ENCODE measurements around the gene PACS2. TPM values are rescaled to one million over a fixed set of nuclear protein-coding genes. Genes with fewer than 3 reads are reported as not detected.

PACS2 gene
- total RNA-seq, 1 experiment from 2014 or later, result 55.2 TPM

DNA sequence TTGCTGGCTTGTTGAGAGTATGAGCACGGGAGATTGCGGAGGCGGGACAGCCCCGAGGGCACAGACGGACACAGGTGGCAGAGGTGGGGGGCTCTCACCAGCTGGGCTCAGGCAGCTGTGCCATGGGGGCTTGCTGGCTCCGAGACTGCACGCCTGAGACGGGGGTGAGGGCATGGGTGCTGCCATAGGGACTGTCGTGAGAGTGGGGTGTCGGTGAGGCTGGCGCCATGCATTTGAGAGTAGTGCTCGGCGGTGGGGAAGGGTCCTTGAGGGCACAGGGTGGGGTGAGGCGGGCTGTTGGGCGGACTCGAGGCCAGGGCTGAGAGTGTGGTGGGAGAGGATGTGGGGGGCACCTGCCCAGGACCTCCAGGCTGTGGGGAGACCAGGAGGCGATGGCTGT is 43.1 kb downstream of the PACS2 start:
- in situ Hi-C loops (cut with HindIII; ENCODE audit: low pct_unique_long_range_greater_than_20kb, low sequenced_read_pairs), result no loop called here
- no peaks in the 10 kb centered on the region for H3K36me3 ChIP-seq (ENCODE audit: control insufficient read depth, insufficient read depth, low read length)
- no peaks in the 10 kb centered on the region for H3K4me1 ChIP-seq (ENCODE audit: control insufficient read depth, insufficient read depth, low read length)
- no peak overlapping the region for H3K27ac ChIP-seq (ENCODE audit: low read length)
- TF ChIP-seq, protein P1, sequence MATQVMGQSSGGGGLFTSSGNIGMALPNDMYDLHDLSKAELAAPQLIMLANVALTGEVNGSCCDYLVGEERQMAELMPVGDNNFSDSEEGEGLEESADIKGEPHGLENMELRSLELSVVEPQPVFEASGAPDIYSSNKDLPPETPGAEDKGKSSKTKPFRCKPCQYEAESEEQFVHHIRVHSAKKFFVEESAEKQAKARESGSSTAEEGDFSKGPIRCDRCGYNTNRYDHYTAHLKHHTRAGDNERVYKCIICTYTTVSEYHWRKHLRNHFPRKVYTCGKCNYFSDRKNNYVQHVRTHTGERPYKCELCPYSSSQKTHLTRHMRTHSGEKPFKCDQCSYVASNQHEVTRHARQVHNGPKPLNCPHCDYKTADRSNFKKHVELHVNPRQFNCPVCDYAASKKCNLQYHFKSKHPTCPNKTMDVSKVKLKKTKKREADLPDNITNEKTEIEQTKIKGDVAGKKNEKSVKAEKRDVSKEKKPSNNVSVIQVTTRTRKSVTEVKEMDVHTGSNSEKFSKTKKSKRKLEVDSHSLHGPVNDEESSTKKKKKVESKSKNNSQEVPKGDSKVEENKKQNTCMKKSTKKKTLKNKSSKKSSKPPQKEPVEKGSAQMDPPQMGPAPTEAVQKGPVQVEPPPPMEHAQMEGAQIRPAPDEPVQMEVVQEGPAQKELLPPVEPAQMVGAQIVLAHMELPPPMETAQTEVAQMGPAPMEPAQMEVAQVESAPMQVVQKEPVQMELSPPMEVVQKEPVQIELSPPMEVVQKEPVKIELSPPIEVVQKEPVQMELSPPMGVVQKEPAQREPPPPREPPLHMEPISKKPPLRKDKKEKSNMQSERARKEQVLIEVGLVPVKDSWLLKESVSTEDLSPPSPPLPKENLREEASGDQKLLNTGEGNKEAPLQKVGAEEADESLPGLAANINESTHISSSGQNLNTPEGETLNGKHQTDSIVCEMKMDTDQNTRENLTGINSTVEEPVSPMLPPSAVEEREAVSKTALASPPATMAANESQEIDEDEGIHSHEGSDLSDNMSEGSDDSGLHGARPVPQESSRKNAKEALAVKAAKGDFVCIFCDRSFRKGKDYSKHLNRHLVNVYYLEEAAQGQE (IDR thresholded peaks at IDR 0.05; ENCODE audit: insufficient read depth in 1 of 2, low read depth in 2 of 2, low read length in 1 of 2), result no peak
- TF ChIP-seq TCF7L2 (IDR thresholded peaks at IDR 0.05; ENCODE audit: low read depth, low read length) (no peak), POLR2AphosphoS5 (IDR thresholded peaks at IDR 0.05; ENCODE audit: low read depth, low read length) (no peak), SIN3A (IDR thresholded peaks at IDR 0.05; ENCODE audit: borderline replicate concordance, insufficient read depth, low read depth, low read length) (no peak)
- TF ChIP-seq, protein P2, sequence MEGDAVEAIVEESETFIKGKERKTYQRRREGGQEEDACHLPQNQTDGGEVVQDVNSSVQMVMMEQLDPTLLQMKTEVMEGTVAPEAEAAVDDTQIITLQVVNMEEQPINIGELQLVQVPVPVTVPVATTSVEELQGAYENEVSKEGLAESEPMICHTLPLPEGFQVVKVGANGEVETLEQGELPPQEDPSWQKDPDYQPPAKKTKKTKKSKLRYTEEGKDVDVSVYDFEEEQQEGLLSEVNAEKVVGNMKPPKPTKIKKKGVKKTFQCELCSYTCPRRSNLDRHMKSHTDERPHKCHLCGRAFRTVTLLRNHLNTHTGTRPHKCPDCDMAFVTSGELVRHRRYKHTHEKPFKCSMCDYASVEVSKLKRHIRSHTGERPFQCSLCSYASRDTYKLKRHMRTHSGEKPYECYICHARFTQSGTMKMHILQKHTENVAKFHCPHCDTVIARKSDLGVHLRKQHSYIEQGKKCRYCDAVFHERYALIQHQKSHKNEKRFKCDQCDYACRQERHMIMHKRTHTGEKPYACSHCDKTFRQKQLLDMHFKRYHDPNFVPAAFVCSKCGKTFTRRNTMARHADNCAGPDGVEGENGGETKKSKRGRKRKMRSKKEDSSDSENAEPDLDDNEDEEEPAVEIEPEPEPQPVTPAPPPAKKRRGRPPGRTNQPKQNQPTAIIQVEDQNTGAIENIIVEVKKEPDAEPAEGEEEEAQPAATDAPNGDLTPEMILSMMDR (IDR thresholded peaks at IDR 0.05), result no peak
- intact Hi-C loops (cut with micrococcal nuclease; ENCODE audit: unreplicated experiment), result no loop called here
- H3K9me3 ChIP-seq (ENCODE audit: control insufficient read depth, insufficient read depth, low read depth, low read length), result no peaks in the 10 kb centered on the region
- H3K27me3 ChIP-seq (ENCODE audit: control insufficient read depth, insufficient read depth, low read length), result no peaks in the 10 kb centered on the region
- CTCF ChIA-PET, result no interaction called here
- no peak for ATAC-seq
- DNase-seq (ENCODE audit: low read depth, low spot score), result no peak
- no TSS peak for BruUV-seq (replicated peaks)
- no peak overlapping the region for H3K4me3 ChIP-seq (ENCODE audit: low read depth in 2 of 2, low read length in 2 of 2)
- POLR2A ChIA-PET, result no interaction called here

DNA sequence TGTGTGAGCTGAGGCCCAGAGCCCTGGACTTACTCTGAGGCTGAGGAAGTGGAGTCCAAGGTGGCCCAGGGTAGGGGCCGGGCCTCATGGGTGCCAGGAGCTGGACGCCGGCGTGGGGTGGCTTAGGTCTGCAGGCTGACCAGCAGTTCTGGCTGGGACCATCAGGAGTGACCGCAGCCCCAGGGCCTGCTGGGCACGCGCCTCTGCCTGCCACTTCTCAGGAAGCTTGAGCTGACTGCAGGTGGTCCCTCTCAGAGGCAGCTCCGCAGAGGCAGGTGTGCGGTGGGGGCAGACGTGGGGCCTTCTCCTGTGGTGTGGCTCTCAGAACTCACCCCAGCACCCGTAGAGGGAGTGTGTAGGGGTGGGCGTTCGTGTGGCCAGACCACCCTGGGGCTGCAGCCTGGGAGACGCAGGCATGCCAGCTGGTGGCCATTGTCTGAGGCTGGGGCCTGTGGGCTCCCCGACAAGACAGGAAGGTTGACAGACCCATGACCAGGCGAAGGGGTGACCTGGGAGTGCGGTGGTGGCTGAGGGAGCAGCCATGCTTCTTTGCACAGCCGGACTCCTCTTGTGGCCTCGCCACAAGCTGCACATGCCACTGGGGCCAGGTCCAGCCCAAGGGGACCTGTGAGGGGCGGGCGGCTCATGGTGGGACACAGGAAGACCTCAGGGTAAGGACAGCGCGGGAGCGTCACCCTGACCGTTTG is 43.7 kb downstream of the PACS2 start:
- Histone ChIP-seq H3K27ac (ENCODE audit: low read length) (no peak overlapping the region), H3K4me1 (ENCODE audit: control insufficient read depth, insufficient read depth, low read length) (no peaks in the 10 kb centered on the region), H3K9me3 (ENCODE audit: control insufficient read depth, insufficient read depth, low read depth, low read length) (no peaks in the 10 kb centered on the region), H3K27me3 (ENCODE audit: control insufficient read depth, insufficient read depth, low read length) (no peaks in the 10 kb centered on the region), H3K4me3 (ENCODE audit: low read depth in 2 of 2, low read length in 2 of 2) (no peak overlapping the region), H3K36me3 (ENCODE audit: control insufficient read depth, insufficient read depth, low read length) (no peaks in the 10 kb centered on the region)
- DNase-seq (ENCODE audit: low read depth, low spot score), result no peak
- intact Hi-C loops (cut with micrococcal nuclease; ENCODE audit: unreplicated experiment), result no loop called here
- CTCF ChIA-PET, result no interaction called here
- ATAC-seq, result no peak
- no TSS peak for BruUV-seq (replicated peaks)
- in situ Hi-C loops (cut with HindIII; ENCODE audit: low pct_unique_long_range_greater_than_20kb, low sequenced_read_pairs), result no loop called here
- POLR2A ChIA-PET, result no interaction called here
- TF ChIP-seq, protein P1 (IDR thresholded peaks at IDR 0.05; ENCODE audit: insufficient read depth in 1 of 2, low read depth in 2 of 2, low read length in 1 of 2), result no peak
